Measurements from ENCODE around the gene GOSR1. TPM values are rescaled to one million over a fixed set of nuclear protein-coding genes. Genes with fewer than 3 reads are reported as not detected.
A peak's percentile ranks its signal among the peaks of the same experiment; 100 is the strongest.

GOSR1 gene
- total RNA-seq, 5 donors from 2014 or later (not counting 1 experiment from before 2014, with no cell fraction given) = 47.7 to 56.3 (median 49.6) TPM

GRCh38 chr17:30483159-30483558 is 6.0 kb downstream of the GOSR1 start:
- no peak overlapping the region for H3K4me3 Mint-ChIP-seq
- ChIA-PET POLR2A (interaction anchor here in 1 of 2 donors (0.5 kb wide), 1 partner anchor 1502 kb away, joined by 3 read pairs; no protein-coding TSS in a partner anchor), CTCF (no interaction called here)
- Histone ChIP-seq H3K9me3 (no peaks in the 10 kb centered on the region), H3K4me3 (ENCODE audit: control insufficient read depth in 1 of 2, extremely low read depth in 1 of 2, low read length in 1 of 2) (no peak overlapping the region), H3K4me1 (ENCODE audit: control insufficient read depth in 1 of 2, extremely low read depth in 1 of 2, insufficient read depth in 2 of 2, low read length in 2 of 2) (peaks cover 5 to 7% of the 10 kb centered on the region in 2 experiments), H3K36me3 (ENCODE audit: control insufficient read depth in 2 of 2, extremely low read depth in 1 of 2, insufficient read depth in 1 of 2, low read length in 1 of 2) (peaks cover 5 to 58% of the 10 kb centered on the region in 2 donors), H3K27me3 (replicated peaks in 1 of 2; ENCODE audit: control insufficient read depth in 2 of 2, extremely low read depth in 1 of 2, insufficient read depth in 2 of 2, low read length in 1 of 2) (no peaks in the 10 kb centered on the region), H3K27ac (ENCODE audit: low read length) (no peak overlapping the region)
- H3K4me1 Mint-ChIP-seq = peaks cover 31 to 33% (median 32%) of the 10 kb centered on the region in 3 donors
- DNase-seq = no peak
- no peak overlapping the region for H3K27ac Mint-ChIP-seq
- ATAC-seq (replicated peaks in 1 of 4) = no peak
- H3K9me3 Mint-ChIP-seq = no peaks in the 10 kb centered on the region
- no CpG with 5 or more reads among the region's 1 CpG for WGBS (ENCODE audit: insufficient coverage)
- no peaks in the 10 kb centered on the region for H3K27me3 Mint-ChIP-seq
- H3K36me3 Mint-ChIP-seq = peaks cover 59% of the 10 kb centered on the region

- DNase-seq (no peak), ATAC-seq (replicated peaks in 1 of 4) (no peak)
- no peaks in the 10 kb centered on the region for H3K27me3 ChIP-seq (replicated peaks in 1 of 2; ENCODE audit: control insufficient read depth in 2 of 2, extremely low read depth in 1 of 2, insufficient read depth in 2 of 2, low read length in 1 of 2)
- no peaks in the 10 kb centered on the region for H3K4me1 ChIP-seq (ENCODE audit: control insufficient read depth in 1 of 2, extremely low read depth in 1 of 2, insufficient read depth in 2 of 2, low read length in 2 of 2)
- Mint-ChIP-seq H3K36me3 (peaks cover 50% of the 10 kb centered on the region), H3K4me1 (peaks cover 0 to 19% (median 7%) of the 10 kb centered on the region in 3 donors), H3K9me3 (no peaks in the 10 kb centered on the region), H3K4me3 (no peak overlapping the region), H3K27ac (no peak overlapping the region), H3K27me3 (no peaks in the 10 kb centered on the region)
- ChIA-PET CTCF (no interaction called here), POLR2A (interaction anchor here in 1 of 2 donors (0.7 kb wide), 1 partner anchor 17 kb away, joined by 3 read pairs; no protein-coding TSS in a partner anchor)
- no peak overlapping the region for H3K27ac ChIP-seq (ENCODE audit: low read length)
- no peak overlapping the region for H3K4me3 ChIP-seq (ENCODE audit: control insufficient read depth in 1 of 2, extremely low read depth in 1 of 2, low read length in 1 of 2)
- H3K9me3 ChIP-seq = no peaks in the 10 kb centered on the region
- no CpG with 5 or more reads among the region's 2 CpGs for WGBS (ENCODE audit: insufficient coverage)
- peaks cover 8 to 86% of the 10 kb centered on the region in 2 donors for H3K36me3 ChIP-seq (ENCODE audit: control insufficient read depth in 2 of 2, extremely low read depth in 1 of 2, insufficient read depth in 1 of 2, low read length in 1 of 2)
Measured at GRCh38 chr17:30493780-30494179, 16.6 kb downstream of the GOSR1 start.

GRCh38 chr17:30495586-30495985 is 18.4 kb downstream of the GOSR1 start:
- no peaks in the 10 kb centered on the region for H3K27me3 Mint-ChIP-seq
- H3K27ac Mint-ChIP-seq = no peak overlapping the region
- no peaks in the 10 kb centered on the region for H3K4me1 ChIP-seq (ENCODE audit: control insufficient read depth in 1 of 2, extremely low read depth in 1 of 2, insufficient read depth in 2 of 2, low read length in 2 of 2)
- H3K9me3 ChIP-seq = no peaks in the 10 kb centered on the region
- peaks cover 54% of the 10 kb centered on the region for H3K36me3 Mint-ChIP-seq
- H3K4me3 ChIP-seq (ENCODE audit: control insufficient read depth in 1 of 2, extremely low read depth in 1 of 2, low read length in 1 of 2) = no peak overlapping the region
- H3K4me1 Mint-ChIP-seq = peaks cover 12 to 32% (median 21%) of the 10 kb centered on the region in 3 donors
- H3K27ac ChIP-seq (ENCODE audit: low read length) = no peak overlapping the region
- ChIA-PET POLR2A (no interaction called here), CTCF (no interaction called here)
- H3K36me3 ChIP-seq (ENCODE audit: control insufficient read depth in 2 of 2, extremely low read depth in 1 of 2, insufficient read depth in 1 of 2, low read length in 1 of 2) = peaks cover 5 to 71% of the 10 kb centered on the region in 2 donors
- no peak for ATAC-seq (replicated peaks in 1 of 4)
- DNase-seq = no peak
- no peak overlapping the region for H3K4me3 Mint-ChIP-seq
- no peaks in the 10 kb centered on the region for H3K27me3 ChIP-seq (replicated peaks in 1 of 2; ENCODE audit: control insufficient read depth in 2 of 2, extremely low read depth in 1 of 2, insufficient read depth in 2 of 2, low read length in 1 of 2)
- no peaks in the 10 kb centered on the region for H3K9me3 Mint-ChIP-seq

GRCh38 chr17:30503558-30503957 is 26.4 kb downstream of the GOSR1 start:
- Mint-ChIP-seq H3K36me3 (peaks cover 50% of the 10 kb centered on the region), H3K4me1 (peaks cover 43 to 47% (median 44%) of the 10 kb centered on the region in 3 donors), H3K9me3 (no peaks in the 10 kb centered on the region), H3K27me3 (no peaks in the 10 kb centered on the region), H3K27ac (no peak overlapping the region), H3K4me3 (no peak overlapping the region)
- Histone ChIP-seq H3K27me3 (replicated peaks in 1 of 2; ENCODE audit: control insufficient read depth in 2 of 2, extremely low read depth in 1 of 2, insufficient read depth in 2 of 2, low read length in 1 of 2) (no peaks in the 10 kb centered on the region), H3K9me3 (no peaks in the 10 kb centered on the region), H3K36me3 (ENCODE audit: control insufficient read depth in 2 of 2, extremely low read depth in 1 of 2, insufficient read depth in 1 of 2, low read length in 1 of 2) (peaks cover 4 to 39% of the 10 kb centered on the region in 2 donors), H3K27ac (ENCODE audit: low read length) (no peak overlapping the region), H3K4me3 (ENCODE audit: control insufficient read depth in 1 of 2, extremely low read depth in 1 of 2, low read length in 1 of 2) (no peak overlapping the region), H3K4me1 (ENCODE audit: control insufficient read depth in 1 of 2, extremely low read depth in 1 of 2, insufficient read depth in 2 of 2, low read length in 2 of 2) (peaks cover 0 to 16% of the 10 kb centered on the region in 2 experiments)
- DNase-seq = no peak
- ATAC-seq (replicated peaks in 1 of 4) = no peak
- POLR2A ChIA-PET = interaction anchor here in 1 of 2 donors (0.7 kb wide), 1 partner anchor 112 kb away, joined by 4 read pairs; no protein-coding TSS in a partner anchor
- 100% methylated on average over 1 of the region's 4 CpGs for WGBS (ENCODE audit: insufficient coverage)
- CTCF ChIA-PET = interaction anchor here in 1 of 2 donors (0.7 kb wide), 1 partner anchor 20 kb away, joined by 5 read pairs; no protein-coding TSS in a partner anchor

GRCh38 chr17:30505868-30506417 is 28.7 kb downstream of the GOSR1 start:
- Histone ChIP-seq H3K9me3 (no peaks in the 10 kb centered on the region), H3K4me3 (ENCODE audit: control insufficient read depth in 1 of 2, extremely low read depth in 1 of 2, low read length in 1 of 2) (no peak overlapping the region), H3K27me3 (replicated peaks in 1 of 2; ENCODE audit: control insufficient read depth in 2 of 2, extremely low read depth in 1 of 2, insufficient read depth in 2 of 2, low read length in 1 of 2) (no peaks in the 10 kb centered on the region), H3K27ac (ENCODE audit: low read length) (no peak overlapping the region), H3K4me1 (ENCODE audit: control insufficient read depth in 1 of 2, extremely low read depth in 1 of 2, insufficient read depth in 2 of 2, low read length in 2 of 2) (peaks cover 0 to 16% of the 10 kb centered on the region in 2 experiments), H3K36me3 (ENCODE audit: control insufficient read depth in 2 of 2, extremely low read depth in 1 of 2, insufficient read depth in 1 of 2, low read length in 1 of 2) (peaks cover 4 to 36% of the 10 kb centered on the region in 2 donors)
- DNase-seq (no peak), ATAC-seq (replicated peaks in 1 of 4) (no peak)
- Mint-ChIP-seq H3K9me3 (no peaks in the 10 kb centered on the region), H3K4me1 (peaks cover 26 to 33% (median 33%) of the 10 kb centered on the region in 3 donors), H3K4me3 (no peak overlapping the region), H3K27ac (peak overlapping the region; percentile 55 to 75), H3K36me3 (peaks cover 38% of the 10 kb centered on the region), H3K27me3 (no peaks in the 10 kb centered on the region)
- CTCF ChIA-PET = interaction anchor here in 1 of 2 donors (0.7 kb wide), 1 partner anchor 29 kb away, joined by 3 read pairs; the partner anchor contains the start of gene GOSR1
- POLR2A ChIA-PET = no interaction called here
- WGBS (ENCODE audit: insufficient coverage) = 78% methylated on average over 3 of the region's 6 CpGs

- ATAC-seq (replicated peaks in 1 of 4) (peak; percentile 19 to 57 (median 40)), DNase-seq (peak in 1 of 35 experiments; percentile 3)
- Mint-ChIP-seq H3K27me3 (no peaks in the 10 kb centered on the region), H3K4me1 (peaks cover 26 to 33% (median 33%) of the 10 kb centered on the region in 3 donors), H3K27ac (peak overlapping the region; percentile 55 to 75), H3K4me3 (no peak overlapping the region), H3K9me3 (no peaks in the 10 kb centered on the region), H3K36me3 (peaks cover 34% of the 10 kb centered on the region)
- no CpG with 5 or more reads among the region's 1 CpG for WGBS (ENCODE audit: insufficient coverage)
- no peak overlapping the region for H3K27ac ChIP-seq (ENCODE audit: low read length)
- no peaks in the 10 kb centered on the region for H3K9me3 ChIP-seq
- H3K4me1 ChIP-seq (ENCODE audit: control insufficient read depth in 1 of 2, extremely low read depth in 1 of 2, insufficient read depth in 2 of 2, low read length in 2 of 2) = peaks cover 0 to 16% of the 10 kb centered on the region in 2 experiments
- H3K27me3 ChIP-seq (replicated peaks in 1 of 2; ENCODE audit: control insufficient read depth in 2 of 2, extremely low read depth in 1 of 2, insufficient read depth in 2 of 2, low read length in 1 of 2) = no peaks in the 10 kb centered on the region
- CTCF ChIA-PET = interaction anchor here in 1 of 2 donors (0.5 to 0.7 kb wide), 2 partner anchors 30 to 207 kb away, joined by 3 to 6 read pairs; partner anchors contain the start of gene GOSR1
- no peak overlapping the region for H3K4me3 ChIP-seq (ENCODE audit: control insufficient read depth in 1 of 2, extremely low read depth in 1 of 2, low read length in 1 of 2)
- H3K36me3 ChIP-seq (ENCODE audit: control insufficient read depth in 2 of 2, extremely low read depth in 1 of 2, insufficient read depth in 1 of 2, low read length in 1 of 2) = peaks cover 1 to 32% of the 10 kb centered on the region in 2 donors
- POLR2A ChIA-PET = no interaction called here
Measured at GRCh38 chr17:30506481-30506880, 29.3 kb downstream of the GOSR1 start.
